H1 (cell line): ENCODE results near the gene PDZD2. TPM values are rescaled to one million over a fixed set of nuclear protein-coding genes. Genes with fewer than 3 reads are reported as not detected.

ENCODE experiments used
- CBX5 ChIP-seq: fragments of 300-800, 300-1000 bp; sonication (generic); IDR thresholded peaks from 2 replicates; pipeline ENCODE4 v1.7.1; 2016; ENCODE audit warnings: antibody characterized with exemption, low read length, low read depth
- FOSL1 ChIP-seq: IDR thresholded peaks from 2 replicates; pipeline ENCODE4 v1.6.1; 2011; ENCODE audit warnings: mild to moderate bottlenecking, low read depth, low read length, moderate library complexity; ENCODE audit not compliant: insufficient read depth
- MAX ChIP-seq: IDR thresholded peaks from 2 replicates; pipeline ENCODE4 v1.6.1; 2012; ENCODE audit warnings: inconsistent platforms
- polyA plus RNA-seq, 7 experiments: library from polyadenylated mRNA; depleted of rRNA in 3 of 7; stranded (reverse) in 5 of 7; unstranded in 2 of 7; fragments of >200 nt in 5 of 7; fragments of 200-250 nt in 2 of 7; gene quantifications; 1 replicate in 5 of 7; 2 replicates in 1 of 7; 4 replicates in 1 of 7; pipeline versions ENCODE4 v1.2.1 to v1.2.3, GENCODE V29; 2011 to 2013; ENCODE audit warnings: missing spikeins in 2 of 7, mixed read lengths in 2 of 7
- total RNA-seq: library from RNA; stranded (reverse); fragmentation: NEBNext Ultra II Directional; extraction: Animal tissue kit (Norgen Biotek cat#: 25700); gene quantifications from 2 replicates; pipeline ENCODE4 v1.2.1, GENCODE V29; 2021

PDZD2 gene
- total and polyA plus RNA-seq, 2 of the 8 experiments (the other 6 are each of a cell fraction or from before 2014, with no cell fraction given), result 1.2 to 6.8 TPM

- TF ChIP-seq MAX, result no peak
- TF ChIP-seq FOSL1, result no peak
- TF ChIP-seq CBX5, result no peak
These were observed 493.8 kb downstream of the PDZD2 start (continued) for GRCh38 chr5:32132757-32133156.
